ENCODE data around the gene HSPBP1. TPM values are rescaled to one million over a fixed set of nuclear protein-coding genes. Genes with fewer than 3 reads are reported as not detected.

HSPBP1 gene
- total RNA-seq, 1 experiment from 2014 or later = 65.2 TPM

- TF ChIP-seq, protein P1, sequence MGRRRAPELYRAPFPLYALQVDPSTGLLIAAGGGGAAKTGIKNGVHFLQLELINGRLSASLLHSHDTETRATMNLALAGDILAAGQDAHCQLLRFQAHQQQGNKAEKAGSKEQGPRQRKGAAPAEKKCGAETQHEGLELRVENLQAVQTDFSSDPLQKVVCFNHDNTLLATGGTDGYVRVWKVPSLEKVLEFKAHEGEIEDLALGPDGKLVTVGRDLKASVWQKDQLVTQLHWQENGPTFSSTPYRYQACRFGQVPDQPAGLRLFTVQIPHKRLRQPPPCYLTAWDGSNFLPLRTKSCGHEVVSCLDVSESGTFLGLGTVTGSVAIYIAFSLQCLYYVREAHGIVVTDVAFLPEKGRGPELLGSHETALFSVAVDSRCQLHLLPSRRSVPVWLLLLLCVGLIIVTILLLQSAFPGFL (CRISPR knock-in tag; IDR thresholded peaks at IDR 0.05; ENCODE audit: borderline replicate concordance) = no peak
- TF ChIP-seq, protein P2, sequence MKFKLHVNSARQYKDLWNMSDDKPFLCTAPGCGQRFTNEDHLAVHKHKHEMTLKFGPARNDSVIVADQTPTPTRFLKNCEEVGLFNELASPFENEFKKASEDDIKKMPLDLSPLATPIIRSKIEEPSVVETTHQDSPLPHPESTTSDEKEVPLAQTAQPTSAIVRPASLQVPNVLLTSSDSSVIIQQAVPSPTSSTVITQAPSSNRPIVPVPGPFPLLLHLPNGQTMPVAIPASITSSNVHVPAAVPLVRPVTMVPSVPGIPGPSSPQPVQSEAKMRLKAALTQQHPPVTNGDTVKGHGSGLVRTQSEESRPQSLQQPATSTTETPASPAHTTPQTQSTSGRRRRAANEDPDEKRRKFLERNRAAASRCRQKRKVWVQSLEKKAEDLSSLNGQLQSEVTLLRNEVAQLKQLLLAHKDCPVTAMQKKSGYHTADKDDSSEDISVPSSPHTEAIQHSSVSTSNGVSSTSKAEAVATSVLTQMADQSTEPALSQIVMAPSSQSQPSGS (CRISPR knock-in tag; IDR thresholded peaks at IDR 0.05; ENCODE audit: borderline replicate concordance, low read depth) = no peak
Measured at GRCh38 chr19:55321466-55322137, 41.7 kb upstream of the HSPBP1 start (continued).

GRCh38 chr19:55320844-55321419, 41.0 kb upstream of the HSPBP1 start:
- Mint-ChIP-seq H3K27ac (no peak overlapping the region), H3K4me1 (peaks cover 18% of the 10 kb centered on the region), H3K27me3 (ENCODE audit: low read depth) (peaks cover 26% of the 10 kb centered on the region), H3K36me3 (no peaks in the 10 kb centered on the region), H3K9me3 (no peaks in the 10 kb centered on the region), H3K4me3 (no peak overlapping the region)
- DNase-seq (ENCODE audit: low spot score) (no peak), ATAC-seq (no peak)
- ChIA-PET CTCF (interaction anchor here (0.7 to 3.4 kb wide), 11 partner anchors 8 to 161 kb away, joined by 3 to 26 read pairs (median 5); partner anchors contain the start of genes DNAAF3, HSPBP1, KMT5C and TMEM238), POLR2A (interaction anchor here (0.5 to 1.3 kb wide), 2 partner anchors 18 to 56 kb away, joined by 3 read pairs; no protein-coding TSS in a partner anchor)
- TF ChIP-seq CTCF (IDR thresholded peaks at IDR 0.05) (no peak), CREB1 (CRISPR knock-in tag; IDR thresholded peaks at IDR 0.05) (no peak), ZNF671 (CRISPR knock-in tag; IDR thresholded peaks at IDR 0.05) (no peak), ATF1 (CRISPR knock-in tag; IDR thresholded peaks at IDR 0.05) (no peak), NR2C2 (CRISPR knock-in tag; IDR thresholded peaks at IDR 0.05) (no peak), GRHL2 (CRISPR knock-in tag; IDR thresholded peaks at IDR 0.05; ENCODE audit: insufficient replicate concordance, severe bottlenecking) (no peak), RELA (CRISPR knock-in tag; IDR thresholded peaks at IDR 0.05; ENCODE audit: borderline replicate concordance) (no peak), IRF2 (CRISPR knock-in tag; IDR thresholded peaks at IDR 0.05; ENCODE audit: borderline replicate concordance, low read depth) (no peak), NR3C1 (CRISPR knock-in tag; conservative IDR thresholded peaks at IDR 0.05; ENCODE audit: low read depth) (no peak), MAX (CRISPR knock-in tag; IDR thresholded peaks at IDR 0.05) (no peak), ZNF317 (CRISPR knock-in tag; IDR thresholded peaks at IDR 0.05; ENCODE audit: borderline replicate concordance, low read depth) (no peak), STAT6 (CRISPR knock-in tag; conservative IDR thresholded peaks at IDR 0.05; ENCODE audit: low read depth) (no peak), JAZF1 (CRISPR knock-in tag; IDR thresholded peaks at IDR 0.05) (no peak)
- TF ChIP-seq, protein P3, sequence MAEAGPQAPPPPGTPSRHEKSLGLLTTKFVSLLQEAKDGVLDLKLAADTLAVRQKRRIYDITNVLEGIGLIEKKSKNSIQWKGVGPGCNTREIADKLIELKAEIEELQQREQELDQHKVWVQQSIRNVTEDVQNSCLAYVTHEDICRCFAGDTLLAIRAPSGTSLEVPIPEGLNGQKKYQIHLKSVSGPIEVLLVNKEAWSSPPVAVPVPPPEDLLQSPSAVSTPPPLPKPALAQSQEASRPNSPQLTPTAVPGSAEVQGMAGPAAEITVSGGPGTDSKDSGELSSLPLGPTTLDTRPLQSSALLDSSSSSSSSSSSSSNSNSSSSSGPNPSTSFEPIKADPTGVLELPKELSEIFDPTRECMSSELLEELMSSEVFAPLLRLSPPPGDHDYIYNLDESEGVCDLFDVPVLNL (CRISPR knock-in tag; IDR thresholded peaks at IDR 0.05; ENCODE audit: borderline replicate concordance, low read depth) = no peak
- TF ChIP-seq, protein P4, sequence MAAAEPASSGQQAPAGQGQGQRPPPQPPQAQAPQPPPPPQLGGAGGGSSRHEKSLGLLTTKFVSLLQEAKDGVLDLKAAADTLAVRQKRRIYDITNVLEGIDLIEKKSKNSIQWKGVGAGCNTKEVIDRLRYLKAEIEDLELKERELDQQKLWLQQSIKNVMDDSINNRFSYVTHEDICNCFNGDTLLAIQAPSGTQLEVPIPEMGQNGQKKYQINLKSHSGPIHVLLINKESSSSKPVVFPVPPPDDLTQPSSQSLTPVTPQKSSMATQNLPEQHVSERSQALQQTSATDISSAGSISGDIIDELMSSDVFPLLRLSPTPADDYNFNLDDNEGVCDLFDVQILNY (CRISPR knock-in tag; IDR thresholded peaks at IDR 0.05) = no peak
- TF ChIP-seq, protein P5, sequence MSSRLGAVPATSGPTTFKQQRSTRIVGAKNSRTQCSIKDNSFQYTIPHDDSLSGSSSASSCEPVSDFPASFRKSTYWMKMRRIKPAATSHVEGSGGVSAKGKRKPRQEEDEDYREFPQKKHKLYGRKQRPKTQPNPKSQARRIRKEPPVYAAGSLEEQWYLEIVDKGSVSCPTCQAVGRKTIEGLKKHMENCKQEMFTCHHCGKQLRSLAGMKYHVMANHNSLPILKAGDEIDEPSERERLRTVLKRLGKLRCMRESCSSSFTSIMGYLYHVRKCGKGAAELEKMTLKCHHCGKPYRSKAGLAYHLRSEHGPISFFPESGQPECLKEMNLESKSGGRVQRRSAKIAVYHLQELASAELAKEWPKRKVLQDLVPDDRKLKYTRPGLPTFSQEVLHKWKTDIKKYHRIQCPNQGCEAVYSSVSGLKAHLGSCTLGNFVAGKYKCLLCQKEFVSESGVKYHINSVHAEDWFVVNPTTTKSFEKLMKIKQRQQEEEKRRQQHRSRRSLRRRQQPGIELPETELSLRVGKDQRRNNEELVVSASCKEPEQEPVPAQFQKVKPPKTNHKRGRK (CRISPR knock-in tag; IDR thresholded peaks at IDR 0.05; ENCODE audit: borderline replicate concordance) = no peak
- TF ChIP-seq, protein P6, sequence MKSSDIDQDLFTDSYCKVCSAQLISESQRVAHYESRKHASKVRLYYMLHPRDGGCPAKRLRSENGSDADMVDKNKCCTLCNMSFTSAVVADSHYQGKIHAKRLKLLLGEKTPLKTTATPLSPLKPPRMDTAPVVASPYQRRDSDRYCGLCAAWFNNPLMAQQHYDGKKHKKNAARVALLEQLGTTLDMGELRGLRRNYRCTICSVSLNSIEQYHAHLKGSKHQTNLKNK (CRISPR knock-in tag; IDR thresholded peaks at IDR 0.05) = no peak
